GM03348 (cell line): ENCODE data around the gene MGST2.
"Not testable (repeated sequence)": the region's sequence is repeated elsewhere in the genome, so short reads cannot be mapped to it uniquely, and the experiment has no call there.

Experiments used
- DNase-seq: peaks from one replicate; pipeline ENCODE4 v3.0.0; 2012; ENCODE audit warnings: low spot score

MGST2 gene

DNA sequence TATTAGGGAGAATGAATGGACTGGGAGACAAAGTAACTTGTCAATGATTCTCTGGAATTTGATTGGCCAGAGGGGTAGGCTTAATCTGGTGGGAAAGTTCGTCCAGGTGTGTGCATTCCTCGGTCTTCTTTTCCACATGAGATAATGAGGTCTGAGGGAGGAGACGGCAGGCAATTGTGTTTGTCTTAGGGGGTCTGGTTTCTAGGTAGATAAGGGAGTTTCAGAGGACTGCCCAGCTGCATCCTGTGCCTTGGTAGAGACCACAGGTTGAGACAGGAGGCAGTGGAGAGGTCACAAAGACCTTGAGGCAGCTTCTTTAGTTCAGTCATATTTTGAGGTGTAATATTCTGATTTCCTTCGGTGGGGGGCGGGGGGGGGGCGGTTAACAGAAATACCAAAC lies 4.3 kb downstream of the MGST2 start:
- no peak for DNase-seq

GRCh38 chr4:139670775-139671174 lies 5.2 kb downstream of the MGST2 start:
- no peak for DNase-seq

DNA sequence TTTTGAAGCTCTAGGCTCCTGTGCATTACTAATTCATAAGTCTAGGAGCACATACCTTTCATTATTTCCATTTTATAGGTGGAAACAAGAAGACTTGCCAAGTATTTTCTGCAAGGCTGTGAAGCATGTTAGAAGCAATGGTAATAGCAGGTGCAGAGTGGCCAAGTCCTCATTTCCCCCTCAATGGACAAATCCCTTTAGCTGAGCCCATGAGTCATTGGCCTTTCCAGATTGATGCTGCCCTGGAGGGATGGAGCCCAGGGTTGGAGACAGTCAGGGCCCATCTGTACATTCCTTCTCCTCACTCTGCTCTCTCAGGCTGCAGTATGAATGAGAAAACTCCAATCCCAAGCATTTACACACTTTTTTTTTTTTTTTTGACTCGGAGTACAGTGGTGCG lies 6.6 kb downstream of the MGST2 start:
- DNase-seq, result no peak

DNA sequence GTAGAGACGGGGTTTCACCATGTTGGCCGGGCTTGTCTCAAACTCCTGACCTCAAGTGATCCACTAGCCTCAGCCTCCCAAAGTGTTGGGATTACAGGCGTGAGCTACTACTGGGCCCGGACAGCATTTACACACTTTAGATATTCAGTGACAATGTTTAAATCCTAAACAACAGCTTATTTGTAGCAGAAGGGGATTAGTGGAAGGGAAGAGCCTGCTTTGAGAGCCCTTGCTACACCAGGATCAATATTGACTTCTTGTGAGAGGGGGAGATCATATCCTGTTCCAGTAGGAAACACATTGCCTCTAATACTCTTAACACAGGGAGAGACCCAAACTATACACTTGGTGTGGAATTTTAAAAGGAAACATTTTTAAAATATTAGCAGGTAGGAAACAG lies 7.1 kb downstream of the MGST2 start:
- no peak for DNase-seq

GRCh38 chr4:139674875-139675550 lies 9.4 kb downstream of the MGST2 start:
- DNase-seq, result no peak

GRCh38 chr4:139675651-139676050 lies 10.0 kb downstream of the MGST2 start:
- no peak for DNase-seq

DNA sequence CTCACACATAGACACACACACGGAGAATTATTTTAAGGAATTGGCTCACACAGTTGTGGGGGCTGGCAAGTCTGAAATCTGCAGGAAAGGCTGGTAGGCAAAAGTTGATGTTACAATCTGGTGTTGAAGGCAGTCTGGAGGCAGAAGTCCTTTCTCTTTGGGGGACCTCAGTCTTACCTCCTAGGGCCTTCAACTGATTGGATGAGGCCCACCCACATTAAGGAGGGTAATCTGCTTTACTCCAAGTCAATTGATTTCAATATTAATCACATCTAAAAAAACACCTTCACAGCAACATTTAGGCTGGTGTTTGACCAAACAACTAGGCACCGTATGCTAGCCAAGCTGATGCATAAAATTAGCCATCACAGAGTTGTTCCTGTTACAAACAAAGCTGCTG lies 10.7 kb downstream of the MGST2 start:
- DNase-seq, result no peak

- no peak for DNase-seq
These were observed 11.4 kb downstream of the MGST2 start for GRCh38 chr4:139676913-139677585.

DNA sequence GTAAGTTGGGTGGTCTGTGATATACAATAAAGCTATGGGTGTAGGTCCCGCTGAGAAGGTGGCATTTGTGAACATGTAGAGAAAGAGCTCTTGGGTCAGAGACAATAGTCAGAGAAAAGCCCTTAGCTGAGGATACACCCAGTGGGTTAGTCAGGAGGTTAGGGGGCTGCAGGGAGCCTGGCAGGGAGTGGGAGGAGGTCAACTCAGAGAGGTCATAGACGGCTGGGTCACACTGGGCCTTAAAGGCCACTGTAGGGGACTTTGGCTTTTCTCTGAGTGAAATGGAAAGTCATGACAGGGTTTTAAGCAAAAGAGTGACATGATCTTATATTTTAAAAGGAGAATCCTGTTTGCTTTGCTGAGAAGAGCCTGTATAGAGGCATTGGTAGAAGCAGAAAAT lies 16.7 kb downstream of the MGST2 start:
- no peak for DNase-seq

GRCh38 chr4:139682741-139683151 lies 17.1 kb downstream of the MGST2 start:
- DNase-seq, result no peak

DNA sequence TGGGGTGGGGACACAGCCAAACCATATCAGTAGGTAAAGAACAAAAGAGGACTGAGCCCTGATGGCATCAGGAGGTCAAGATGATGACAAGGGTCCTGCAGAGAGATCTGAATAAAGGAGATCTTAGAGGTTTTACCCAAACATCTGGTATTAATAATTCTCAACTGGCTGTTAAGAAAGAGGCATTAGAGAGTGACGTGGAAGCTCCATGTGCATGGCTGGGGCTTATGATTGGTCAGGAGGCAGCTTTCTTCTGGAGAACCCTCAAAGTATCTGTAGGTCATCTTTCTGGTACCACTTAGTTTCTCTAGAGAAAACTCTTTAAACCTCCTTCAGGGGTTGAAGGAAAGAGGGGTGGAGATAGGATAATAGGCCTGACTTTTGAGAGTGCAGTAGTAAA lies 18.7 kb downstream of the MGST2 start:
- peak; percentile 44 for DNase-seq

DNA sequence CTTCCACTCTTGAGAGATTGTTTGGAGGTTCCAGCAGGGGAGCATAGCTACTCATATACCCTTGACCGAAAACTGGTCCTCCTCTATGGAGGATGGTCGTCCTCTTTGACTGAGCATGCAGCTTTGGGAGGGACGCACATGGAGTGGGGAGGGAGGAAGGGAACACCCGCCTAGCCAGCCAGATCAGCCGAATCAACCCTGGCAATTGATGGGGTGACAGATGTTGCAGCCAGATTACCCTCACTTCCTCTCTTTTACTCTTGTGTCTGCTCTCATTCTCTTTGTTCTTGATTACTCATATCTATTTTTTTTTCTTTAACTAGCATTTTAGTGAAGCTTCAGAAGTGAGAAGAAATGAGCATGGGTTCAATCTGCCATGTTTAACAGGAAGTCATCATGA lies 19.6 kb downstream of the MGST2 start:
- DNase-seq, result no peak

GRCh38 chr4:139686130-139686529 lies 20.5 kb downstream of the MGST2 start:
- DNase-seq, result no peak

- no peak for DNase-seq
These were observed 21.4 kb downstream of the MGST2 start for GRCh38 chr4:139686988-139687387.

- no peak for DNase-seq
These were observed 23.6 kb downstream of the MGST2 start for GRCh38 chr4:139689093-139689722.

GRCh38 chr4:139690419-139690818 lies 24.8 kb downstream of the MGST2 start:
- DNase-seq, result no peak

DNA sequence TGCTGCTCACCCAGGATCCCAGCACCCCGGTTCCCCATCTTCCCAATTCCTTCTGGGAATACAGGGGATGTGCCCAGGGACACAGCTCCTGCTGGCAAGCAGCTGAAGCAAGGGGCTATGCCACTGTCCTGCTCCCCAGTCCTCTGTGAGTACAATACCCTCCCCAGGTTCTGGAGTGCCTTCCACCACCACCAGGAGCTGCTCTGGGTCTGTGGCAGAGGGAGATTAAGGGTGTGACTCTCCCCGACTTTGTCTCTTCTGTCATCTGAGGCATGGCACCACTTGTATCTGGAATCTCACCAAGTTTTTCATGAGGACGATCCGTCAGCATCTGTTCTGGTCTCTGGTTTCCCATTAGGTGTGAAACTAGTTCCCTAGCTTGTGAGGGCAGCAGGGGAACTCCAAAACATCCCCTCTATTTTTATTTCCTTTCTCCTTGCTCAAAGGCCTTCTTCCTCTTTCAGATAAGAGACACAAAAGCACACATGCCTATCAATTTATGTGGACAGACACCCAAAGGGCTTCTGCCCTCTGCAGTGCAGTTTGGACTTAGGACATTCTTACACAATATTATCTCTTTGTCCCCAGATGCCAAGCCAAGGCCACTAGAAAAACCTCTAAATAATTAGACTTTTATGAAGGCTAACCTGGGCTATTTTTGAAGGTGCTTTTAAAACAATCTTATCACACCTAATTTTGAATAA lies 26.8 kb downstream of the MGST2 start:
- DNase-seq, result no peak

- no peak for DNase-seq
These were observed 29.0 kb downstream of the MGST2 start for GRCh38 chr4:139694522-139695107.

GRCh38 chr4:139696491-139696890 lies 30.9 kb downstream of the MGST2 start:
- no peak for DNase-seq

DNA sequence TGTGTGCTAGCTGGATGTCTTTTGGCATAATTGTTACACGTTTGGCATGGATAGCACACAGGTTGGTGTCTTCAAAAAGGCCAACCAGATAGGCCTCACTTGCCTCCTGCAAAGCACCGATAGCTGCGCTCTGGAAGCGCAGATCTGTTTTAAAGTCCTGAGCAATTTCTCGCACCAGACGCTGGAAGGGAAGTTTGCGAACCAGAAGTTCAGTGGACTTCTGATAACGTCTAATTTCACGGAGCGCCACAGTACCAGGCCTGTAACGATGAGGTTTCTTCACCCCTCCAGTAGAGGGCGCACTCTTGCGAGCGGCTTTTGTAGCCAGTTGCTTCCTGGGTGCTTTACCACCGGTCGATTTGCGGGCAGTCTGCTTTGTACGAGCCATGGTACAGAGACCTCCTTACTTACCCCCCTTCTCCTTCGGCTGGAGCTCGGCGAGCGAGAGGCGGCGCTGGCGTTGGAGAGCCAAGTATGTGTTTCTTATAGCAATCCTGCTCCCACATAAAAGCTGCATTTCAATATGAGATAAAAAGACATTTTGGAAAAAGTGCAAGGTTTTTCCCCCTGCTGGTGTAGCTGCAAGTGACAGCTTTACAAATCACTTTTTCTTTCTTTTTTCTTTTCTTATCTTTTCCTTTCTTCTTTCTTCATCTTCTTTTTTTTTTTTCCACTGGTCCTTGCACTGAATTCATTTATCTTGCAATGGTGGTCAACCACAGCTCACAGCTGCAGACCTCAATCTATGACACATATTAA lies 32.7 kb downstream of the MGST2 start:
- DNase-seq, result not testable (repeated sequence)

GRCh38 chr4:139700568-139700967 lies 34.9 kb downstream of the MGST2 start:
- no peak for DNase-seq
